Measurements from ENCODE around the gene MYO1B. TPM values are rescaled to one million over a fixed set of nuclear protein-coding genes. Genes with fewer than 3 reads are reported as not detected.

Gene MYO1B
- total and polyA plus RNA-seq, 2 of the 8 experiments (the other 6 are each of a cell fraction or from before 2014, with no cell fraction given) = 15.5 to 61.2 TPM

DNA sequence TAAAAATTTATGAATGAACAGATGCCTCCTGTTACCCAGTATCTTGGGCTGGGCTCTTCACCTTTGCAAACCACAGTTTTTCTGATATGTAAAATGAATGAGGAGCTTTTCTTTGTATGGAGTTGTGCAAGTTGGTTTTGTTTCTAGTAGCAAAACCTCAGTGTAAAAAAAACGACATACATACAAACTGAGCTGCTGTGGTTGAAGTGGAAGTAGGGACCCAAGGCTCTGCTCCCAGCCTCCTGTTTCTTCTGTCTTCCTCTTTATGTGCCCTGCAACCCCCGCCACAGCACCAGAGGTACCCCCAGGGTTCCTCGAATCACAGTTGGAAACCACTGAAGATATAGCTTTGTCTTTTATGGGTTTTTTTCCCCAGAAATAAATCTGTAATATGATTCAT is 118.1 kb downstream of the MYO1B start:
- Histone ChIP-seq H2BK15ac (ENCODE audit: low read length) (no peak overlapping the region), H4K91ac (replicated peaks; ENCODE audit: insufficient read length, low read length) (no peak overlapping the region), H2AFZ (ENCODE audit: low read length) (no peak overlapping the region), H3K4me1 (replicated peaks in 1 of 4; ENCODE audit: control insufficient read depth in 3 of 4, insufficient read depth in 4 of 4, low read length in 3 of 4) (no peaks in the 10 kb centered on the region), H2BK12ac (ENCODE audit: low read depth, low read length) (no peak overlapping the region), H3K36me3 (ENCODE audit: control insufficient read depth in 2 of 4, insufficient read depth in 4 of 4, low read length in 3 of 4) (peaks cover 2 to 4% (median 3%) of the 10 kb centered on the region in 4 experiments; a peak in 4 of 8 replicates), H3K79me1 (ENCODE audit: low read depth, low read length) (no peaks in the 10 kb centered on the region), H3K27ac (ENCODE audit: low read depth, low read length) (no peak overlapping the region), H4K20me1 (replicated peaks in 1 of 2; ENCODE audit: control insufficient read depth in 1 of 2, insufficient read depth in 2 of 2, low read length in 2 of 2) (no peaks in the 10 kb centered on the region), H3K79me2 (ENCODE audit: control insufficient read depth in 1 of 2, insufficient read depth in 2 of 2, low read length in 2 of 2) (peaks cover 0 to 4% of the 10 kb centered on the region in 2 experiments; a peak in 1 of 4 replicates), H3K18ac (ENCODE audit: extremely low read depth, low read length) (no peak overlapping the region), H4K8ac (ENCODE audit: extremely low read depth, insufficient read depth, low read length) (no peak overlapping the region), H2AK5ac (ENCODE audit: low read depth, low read length) (no peak overlapping the region), H2BK5ac (ENCODE audit: low read depth, low read length) (no peak overlapping the region), H3K23ac (ENCODE audit: insufficient read length) (no peak overlapping the region), H3K14ac (ENCODE audit: insufficient read length) (no peak overlapping the region), H3K9ac (replicated peaks in 1 of 4; ENCODE audit: extremely low read depth in 1 of 4, low read depth in 3 of 4, low read length in 3 of 4) (no peak overlapping the region), H3K9me3 (ENCODE audit: insufficient read depth in 2 of 2, low read depth in 1 of 2, low read length in 1 of 2) (no peaks in the 10 kb centered on the region), H2BK120ac (replicated peaks; ENCODE audit: low read depth, low read length) (no peak overlapping the region), H3K4me2 (ENCODE audit: insufficient read depth in 1 of 2, low read depth in 2 of 2, low read length in 2 of 2) (no peak overlapping the region), H3K23me2 (ENCODE audit: low read depth, low read length) (no peaks in the 10 kb centered on the region), H3K4ac (replicated peaks; ENCODE audit: insufficient read length, low read depth, low read length) (no peak overlapping the region), H4K5ac (ENCODE audit: insufficient read length, low read depth, low read length) (no peak overlapping the region), H2BK20ac (ENCODE audit: low read length) (no peak overlapping the region), H3K27me3 (replicated peaks in 1 of 4; ENCODE audit: control insufficient read depth in 3 of 4, extremely low read depth in 1 of 4, insufficient read depth in 3 of 4, low read length in 3 of 4) (no peaks in the 10 kb centered on the region), H3K56ac (replicated peaks; ENCODE audit: insufficient read length, low read depth, low read length) (no peak overlapping the region), H3K4me3 (ENCODE audit: extremely low read depth in 1 of 4, insufficient read depth in 2 of 4, low read depth in 3 of 4, low read length in 4 of 4) (no peak overlapping the region)
- TF ChIP-seq GTF2F1 (IDR thresholded peaks at IDR 0.05; ENCODE audit: borderline replicate concordance, low read depth, low read length) (no peak), YY1 (IDR thresholded peaks at IDR 0.05; ENCODE audit: low read depth, low read length) (no peak), POLR2A (IDR thresholded peaks at IDR 0.05; ENCODE audit: control extremely low read depth in 1 of 2, low read depth in 2 of 2, low read length in 2 of 2) (no peak), CHD2 (IDR thresholded peaks at IDR 0.05; ENCODE audit: low read length) (no peak), TAF1 (IDR thresholded peaks at IDR 0.05; ENCODE audit: low read depth, low read length) (no peak), POU5F1 (IDR thresholded peaks at IDR 0.05; ENCODE audit: low read depth, low read length) (no peak), ASH2L (IDR thresholded peaks at IDR 0.05; ENCODE audit: low read length) (no peak), HDAC2 (IDR thresholded peaks at IDR 0.05; ENCODE audit: borderline replicate concordance in 1 of 2, low read depth in 2 of 2, low read length in 2 of 2) (no peak), TAF7 (optimal IDR thresholded peaks at IDR 0.05; ENCODE audit: borderline replicate concordance, low read depth, low read length) (no peak)
- TF ChIP-seq, protein P1, sequence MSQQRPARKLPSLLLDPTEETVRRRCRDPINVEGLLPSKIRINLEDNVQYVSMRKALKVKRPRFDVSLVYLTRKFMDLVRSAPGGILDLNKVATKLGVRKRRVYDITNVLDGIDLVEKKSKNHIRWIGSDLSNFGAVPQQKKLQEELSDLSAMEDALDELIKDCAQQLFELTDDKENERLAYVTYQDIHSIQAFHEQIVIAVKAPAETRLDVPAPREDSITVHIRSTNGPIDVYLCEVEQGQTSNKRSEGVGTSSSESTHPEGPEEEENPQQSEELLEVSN (IDR thresholded peaks at IDR 0.05) = no peak
- TF ChIP-seq, protein P2, sequence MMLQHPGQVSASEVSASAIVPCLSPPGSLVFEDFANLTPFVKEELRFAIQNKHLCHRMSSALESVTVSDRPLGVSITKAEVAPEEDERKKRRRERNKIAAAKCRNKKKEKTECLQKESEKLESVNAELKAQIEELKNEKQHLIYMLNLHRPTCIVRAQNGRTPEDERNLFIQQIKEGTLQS (IDR thresholded peaks at IDR 0.05; ENCODE audit: insufficient read depth, low read depth, low read length) = no peak
- ChIA-PET POLR2A (ENCODE audit: partially characterized antibody) (no interaction called here), CTCF (ENCODE audit: partially characterized antibody) (interaction anchor here (1.4 to 2.9 kb wide), 3 partner anchors 15 to 145 kb away, joined by 3 to 12 read pairs (median 4); no protein-coding TSS in a partner anchor)
- DNase-seq (ENCODE audit: low read depth in 1 of 2, low spot score in 2 of 2) = no peak
- 83% methylated on average over 3 of the region's 3 CpGs; no CpG with 5 or more reads in 1 of the 2 experiments for WGBS, 2 experiments (ENCODE audit: extremely low coverage in 1 of 2, insufficient coverage in 1 of 2, insufficient read length in 1 of 2, insufficient replicate concordance in 2 of 2, low coverage in 1 of 2, low lambda C conversion rate in 2 of 2, missing lambda C conversion rate in 1 of 2)
- FAIRE-seq = no peak

All from H1 (cell line).